Mammary epithelial cell (primary cell): Measurements from ENCODE around the gene BAZ2B.

Experiments
- CTCF ChIP-seq, 2 donors: IDR thresholded peaks in 1 of 2; conservative IDR thresholded peaks in 1 of 2; 2 replicates each; pipeline ENCODE4 v1.5.1; 2011 to 2012; ENCODE audit warnings: inconsistent platforms in 2 of 2, low read length in 2 of 2, mild to moderate bottlenecking in 2 of 2, control low read depth in 1 of 2, low read depth in 1 of 2; ENCODE audit not compliant: insufficient read depth in 1 of 2; ENCODE audit errors: extremely low read depth in 1 of 2
- EZH2 ChIP-seq: IDR thresholded peaks from 2 replicates; pipeline ENCODE4 v1.6.1; 2012; ENCODE audit warnings: low read length, inconsistent platforms, borderline replicate concordance

DNA sequence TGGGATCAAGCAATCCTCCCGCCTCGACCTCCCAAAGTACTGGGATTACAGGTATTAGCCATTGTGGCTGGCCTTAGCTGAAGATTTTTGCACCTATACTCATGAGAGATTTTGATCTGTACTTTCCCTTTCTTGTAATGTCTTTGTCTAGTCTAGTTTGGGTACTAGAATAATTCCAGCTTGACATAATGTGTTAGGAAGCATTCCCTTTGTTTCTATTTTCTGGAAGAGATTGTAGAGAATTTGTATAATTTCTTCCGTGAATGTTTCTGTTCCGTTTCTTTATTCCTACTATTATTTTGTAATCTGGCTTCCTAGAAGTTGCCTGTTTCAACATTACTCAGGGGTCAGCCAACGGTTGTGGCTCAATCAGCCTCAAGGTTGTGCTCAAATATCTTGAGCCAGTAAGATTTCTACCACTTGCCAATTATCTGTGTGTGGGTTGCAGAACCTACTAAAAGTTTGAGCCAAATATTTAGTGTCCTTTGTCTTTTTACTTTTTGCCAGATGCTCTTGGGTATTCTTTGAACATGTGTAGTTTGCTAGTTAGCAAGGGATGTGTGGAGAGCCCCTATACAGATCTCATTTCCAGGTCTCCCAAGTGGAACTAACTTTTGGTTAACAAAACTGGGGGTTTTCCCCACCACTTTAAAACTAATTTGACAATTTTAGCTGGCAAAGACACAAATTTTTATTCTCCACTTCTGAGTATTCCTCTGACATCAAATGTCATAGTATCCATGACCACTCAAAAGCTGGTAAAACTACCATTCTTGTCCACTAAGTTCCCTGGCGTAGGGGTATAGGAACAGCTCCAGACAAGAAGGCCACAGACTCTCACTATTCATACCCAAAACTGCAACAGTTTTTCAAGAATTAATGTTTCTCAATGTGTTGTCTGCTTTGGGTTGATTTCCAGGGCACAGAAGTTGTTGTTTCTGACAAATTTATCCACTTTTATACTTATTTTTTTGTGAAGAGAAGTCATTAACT is 42.8 kb upstream of the BAZ2B start:
- TF ChIP-seq CTCF (conservative IDR thresholded peaks at IDR 0.05 in 1 of 2, IDR thresholded peaks at IDR 0.05 in 1 of 2; ENCODE audit: extremely low read depth in 1 of 2, insufficient read depth in 1 of 2, low read depth in 1 of 2, low read length in 2 of 2) (no peak), EZH2 (no peak)
